GM12874 (cell line): ENCODE results near the gene SPRY2.

Source experiments
- TF ChIP-seq, protein P1 (sequence below): IDR thresholded peaks from 2 replicates; pipeline ENCODE4 v1.5.1; 2011; ENCODE audit warnings: low read depth, mild to moderate bottlenecking, control low read depth, low read length, moderate library complexity; ENCODE audit not compliant: insufficient read depth

Gene SPRY2

DNA sequence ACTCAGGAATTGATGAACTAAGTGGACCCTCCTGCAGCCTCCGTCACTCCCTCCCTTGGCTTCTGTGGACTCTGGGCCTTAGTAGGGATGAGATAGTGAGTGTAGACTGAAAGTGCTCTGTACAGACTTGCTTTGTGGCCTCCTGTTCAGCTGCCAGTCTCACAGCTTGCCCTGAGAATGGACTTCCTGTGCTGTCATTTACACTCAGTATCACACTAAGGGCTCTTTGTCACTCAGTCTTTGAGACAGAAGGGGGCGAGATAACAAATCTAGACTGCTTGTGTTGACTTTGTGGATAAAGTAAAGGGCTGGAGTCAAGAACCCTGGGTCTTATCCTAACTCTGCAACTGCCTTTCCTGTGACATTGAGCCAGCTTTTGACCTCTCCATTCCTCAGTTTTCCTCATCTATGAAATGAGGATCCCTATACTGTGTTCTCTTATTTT, 21.0 kb upstream of the SPRY2 start:
- TF ChIP-seq, protein P1, sequence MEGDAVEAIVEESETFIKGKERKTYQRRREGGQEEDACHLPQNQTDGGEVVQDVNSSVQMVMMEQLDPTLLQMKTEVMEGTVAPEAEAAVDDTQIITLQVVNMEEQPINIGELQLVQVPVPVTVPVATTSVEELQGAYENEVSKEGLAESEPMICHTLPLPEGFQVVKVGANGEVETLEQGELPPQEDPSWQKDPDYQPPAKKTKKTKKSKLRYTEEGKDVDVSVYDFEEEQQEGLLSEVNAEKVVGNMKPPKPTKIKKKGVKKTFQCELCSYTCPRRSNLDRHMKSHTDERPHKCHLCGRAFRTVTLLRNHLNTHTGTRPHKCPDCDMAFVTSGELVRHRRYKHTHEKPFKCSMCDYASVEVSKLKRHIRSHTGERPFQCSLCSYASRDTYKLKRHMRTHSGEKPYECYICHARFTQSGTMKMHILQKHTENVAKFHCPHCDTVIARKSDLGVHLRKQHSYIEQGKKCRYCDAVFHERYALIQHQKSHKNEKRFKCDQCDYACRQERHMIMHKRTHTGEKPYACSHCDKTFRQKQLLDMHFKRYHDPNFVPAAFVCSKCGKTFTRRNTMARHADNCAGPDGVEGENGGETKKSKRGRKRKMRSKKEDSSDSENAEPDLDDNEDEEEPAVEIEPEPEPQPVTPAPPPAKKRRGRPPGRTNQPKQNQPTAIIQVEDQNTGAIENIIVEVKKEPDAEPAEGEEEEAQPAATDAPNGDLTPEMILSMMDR = peak; percentile 31; the same call in 1 of the 2 replicates

DNA sequence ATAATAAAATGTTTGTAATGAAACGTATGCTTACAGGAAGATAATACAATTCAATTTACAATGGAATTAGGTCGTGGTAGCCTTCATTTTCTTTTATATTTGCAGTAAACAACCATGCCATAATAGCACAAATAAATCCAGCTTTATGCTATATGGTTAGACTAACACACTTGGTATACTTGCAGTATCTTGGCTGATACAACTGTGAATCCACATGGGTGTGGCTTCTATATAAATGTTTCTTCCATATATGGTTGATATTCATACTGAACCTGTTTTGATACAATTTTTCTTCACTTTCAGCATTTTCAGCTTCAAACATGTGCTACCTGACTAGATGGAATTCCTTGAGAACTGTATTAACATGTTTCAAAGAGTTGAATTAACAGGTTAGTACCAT, 20.4 kb upstream of the SPRY2 start:
- TF ChIP-seq, protein P1 = no peak

DNA sequence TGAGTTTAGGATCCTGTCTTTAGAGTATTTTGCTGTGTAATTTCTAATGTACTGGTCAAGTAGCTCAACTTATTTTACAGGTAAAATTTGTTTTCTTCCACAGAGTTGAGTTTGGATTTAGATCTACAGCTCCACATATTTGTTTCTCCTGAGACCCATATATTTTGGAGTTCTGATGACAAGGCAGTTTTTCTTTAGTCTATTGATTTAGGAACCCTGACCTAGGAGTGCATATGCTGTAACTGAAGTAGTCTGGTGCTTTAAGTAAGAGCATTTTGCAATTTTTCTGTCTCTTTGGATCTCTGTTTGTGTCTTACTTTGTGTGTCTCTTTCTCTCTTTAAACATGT, 19.5 kb upstream of the SPRY2 start:
- TF ChIP-seq, protein P1 = no peak

DNA sequence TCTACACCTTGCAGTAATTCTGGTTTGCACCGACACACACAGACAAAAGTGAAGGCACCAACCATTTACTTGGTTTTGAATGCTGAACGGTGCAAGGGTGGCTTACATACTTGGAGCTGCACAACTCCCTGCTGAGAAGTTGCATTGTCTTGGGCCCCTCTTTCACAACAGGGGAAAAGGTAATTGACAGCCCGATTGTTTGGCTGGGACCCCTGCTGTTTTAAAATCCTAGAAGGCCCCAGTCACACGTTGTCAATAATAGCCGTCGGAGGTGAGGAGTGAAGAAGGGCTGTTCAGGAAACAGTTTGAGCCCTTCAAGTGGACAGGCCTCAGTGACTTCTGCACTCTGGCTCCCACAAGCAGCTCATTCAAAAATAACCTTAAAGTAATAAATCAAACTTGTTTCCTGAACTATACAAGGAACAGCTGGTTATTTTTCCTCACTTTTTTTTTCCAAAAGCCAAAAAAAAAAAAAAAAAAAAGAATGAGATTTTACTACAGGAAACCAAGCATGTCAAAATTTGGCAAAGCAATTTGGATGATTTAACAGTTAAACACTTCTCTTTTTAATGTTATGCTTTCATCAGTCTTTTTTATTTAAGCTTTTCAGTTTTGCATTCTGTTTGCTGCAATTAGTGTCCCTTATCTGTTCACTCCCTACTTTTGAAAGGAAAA, 19.0 kb upstream of the SPRY2 start:
- TF ChIP-seq, protein P1 = no peak

DNA sequence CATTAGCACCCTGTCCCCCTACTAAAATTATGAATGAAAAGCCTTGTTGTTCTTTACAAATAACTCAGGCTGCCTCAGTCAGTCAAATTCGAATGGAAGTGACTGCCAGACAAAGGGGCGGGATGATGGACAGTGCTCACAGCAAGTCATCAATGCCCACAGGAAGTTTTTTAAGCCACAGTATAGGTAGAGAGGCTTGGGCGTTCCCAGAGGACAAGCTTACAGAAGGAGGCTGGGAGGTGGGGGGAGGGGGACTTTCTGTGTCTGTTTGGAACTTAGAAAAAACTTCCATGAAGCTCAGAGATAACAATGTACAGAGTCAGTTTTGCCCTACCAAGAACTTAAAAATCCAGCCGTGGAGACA, 18.5 kb upstream of the SPRY2 start:
- TF ChIP-seq, protein P1 = no peak

DNA sequence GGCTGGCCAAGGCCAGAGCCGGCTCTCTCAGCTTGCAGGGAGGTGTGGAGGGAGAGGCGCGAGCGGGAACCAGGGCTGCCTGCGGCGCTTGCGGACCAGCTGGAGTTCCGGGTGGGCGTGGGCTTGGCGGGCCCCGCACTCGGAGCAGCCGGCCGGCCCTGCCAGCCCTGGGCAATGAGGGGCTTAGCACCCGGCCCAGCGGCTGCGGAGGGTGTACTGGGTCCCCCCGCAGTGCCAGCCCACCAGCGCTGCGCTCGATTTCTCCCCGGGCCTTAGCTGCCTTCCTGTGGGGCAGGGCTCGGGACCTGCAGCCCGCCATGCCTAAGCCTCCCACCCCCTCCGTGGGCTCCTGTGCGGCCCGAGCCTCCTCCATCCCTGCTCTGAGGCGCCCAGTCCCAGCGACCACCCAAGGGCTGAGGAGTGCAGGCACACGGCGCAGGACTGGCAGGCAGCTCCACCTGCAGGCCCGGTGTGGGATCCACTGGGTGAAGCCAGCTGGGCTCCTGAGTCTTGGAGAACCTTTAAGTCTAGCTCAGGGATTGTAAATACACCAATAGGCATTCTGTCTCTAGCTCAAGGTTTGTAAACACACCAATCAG, 14.7 kb upstream of the SPRY2 start:
- TF ChIP-seq, protein P1 = 0 out of 2 replicates have a peak, but pooled peaks have one; percentile 4

DNA sequence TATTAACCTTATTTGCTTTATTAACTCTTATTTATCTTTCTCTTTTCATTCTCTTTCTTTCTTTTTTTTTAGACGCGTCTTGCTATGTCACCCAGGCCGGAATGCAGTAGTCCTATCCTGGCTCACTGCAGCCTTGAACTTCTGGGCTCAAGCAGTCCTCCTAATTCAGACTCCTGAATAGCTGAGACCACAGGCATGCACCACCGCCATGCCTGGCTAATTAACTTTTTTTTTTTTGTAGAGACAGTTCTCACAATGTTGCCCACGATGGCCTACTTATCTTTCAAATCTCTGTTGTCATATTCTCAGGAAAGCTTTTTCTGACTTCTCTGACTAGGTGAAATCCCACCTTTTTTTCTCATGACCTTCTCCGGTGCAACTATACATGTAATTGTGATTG, 7.8 kb upstream of the SPRY2 start:
- TF ChIP-seq, protein P1 = no peak

DNA sequence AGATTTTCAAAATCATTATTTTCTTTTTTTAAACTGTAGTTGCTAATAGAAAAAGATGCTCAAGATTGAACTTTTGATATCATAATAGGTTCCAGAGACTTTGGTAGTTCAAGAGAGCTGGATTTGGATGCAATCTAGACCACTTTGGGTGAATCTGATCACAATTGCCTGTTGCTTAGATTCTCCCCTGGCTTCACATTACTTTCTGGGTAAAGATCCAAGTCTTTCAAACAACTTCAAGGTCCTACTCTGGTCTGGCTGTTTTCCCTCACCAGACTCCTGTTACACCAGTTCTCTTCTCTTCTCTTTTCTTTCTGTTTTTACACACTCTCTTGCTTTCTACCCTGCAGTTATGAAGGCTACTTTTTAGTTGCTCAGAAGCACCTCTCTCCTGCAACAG, 7.4 kb upstream of the SPRY2 start:
- TF ChIP-seq, protein P1 = no peak
